ENCODE data around the gene KIF4B. TPM values are rescaled to one million over a fixed set of nuclear protein-coding genes. Genes with fewer than 3 reads are reported as not detected.

KIF4B gene
- total and polyA plus RNA-seq, 2 of the 8 experiments (the other 6 are each of a cell fraction or from before 2014, with no cell fraction given), result 0.02 to 0.15 TPM

DNA sequence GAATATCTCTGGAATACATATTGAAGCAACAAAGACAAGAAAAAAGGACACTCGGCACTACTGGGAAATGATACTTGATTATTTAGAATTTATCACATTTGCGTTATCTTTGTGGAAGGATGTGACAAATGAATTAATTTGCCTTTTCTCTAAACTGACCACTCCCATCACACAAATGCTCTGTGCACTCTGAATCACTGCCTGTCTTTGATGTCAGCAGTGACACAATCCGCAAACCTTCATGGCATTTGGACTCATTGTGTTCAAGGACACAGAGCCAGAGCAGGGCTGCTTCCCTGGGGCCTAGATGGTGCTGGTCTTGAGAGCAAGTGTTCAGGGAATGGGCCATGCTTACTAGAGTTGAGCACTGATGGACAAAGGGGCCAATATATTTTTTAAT lies 4.9 kb upstream of the KIF4B start:
- DNase-seq (ENCODE audit: low read depth in 1 of 2, low spot score in 2 of 2) (no peak), FAIRE-seq (no peak)
- no peak overlapping the region for H2BK5ac ChIP-seq (ENCODE audit: low read depth, low read length)
- no peaks in the 10 kb centered on the region for H3K9me3 ChIP-seq (ENCODE audit: insufficient read depth in 2 of 2, low read depth in 1 of 2, low read length in 1 of 2)
- ChIA-PET CTCF (ENCODE audit: partially characterized antibody) (interaction anchor here (1.1 kb wide), 1 partner anchor 49 kb away, joined by 3 read pairs; no protein-coding TSS in a partner anchor), POLR2A (ENCODE audit: partially characterized antibody) (no interaction called here)
- H2AK5ac ChIP-seq (ENCODE audit: low read depth, low read length), result no peak overlapping the region
- H3K4me3 ChIP-seq (ENCODE audit: extremely low read depth in 1 of 4, insufficient read depth in 2 of 4, low read depth in 3 of 4, low read length in 4 of 4), result no peak overlapping the region
- no peak overlapping the region for H4K5ac ChIP-seq (ENCODE audit: insufficient read length, low read depth, low read length)
- no peak overlapping the region for H4K91ac ChIP-seq (replicated peaks; ENCODE audit: insufficient read length, low read length)
- H3K79me1 ChIP-seq (ENCODE audit: low read depth, low read length), result no peaks in the 10 kb centered on the region
- no peak overlapping the region for H3K23ac ChIP-seq (ENCODE audit: insufficient read length)
- H3K4me2 ChIP-seq (ENCODE audit: insufficient read depth in 1 of 2, low read depth in 2 of 2, low read length in 2 of 2), result no peak overlapping the region
- no peak overlapping the region for H3K9ac ChIP-seq (replicated peaks in 1 of 4; ENCODE audit: extremely low read depth in 1 of 4, low read depth in 3 of 4, low read length in 3 of 4)
- no peak overlapping the region for H2BK120ac ChIP-seq (replicated peaks; ENCODE audit: low read depth, low read length)
- no peaks in the 10 kb centered on the region for H3K23me2 ChIP-seq (ENCODE audit: low read depth, low read length)
- no peaks in the 10 kb centered on the region for H3K79me2 ChIP-seq (ENCODE audit: control insufficient read depth in 1 of 2, insufficient read depth in 2 of 2, low read length in 2 of 2)
- no peak overlapping the region for H2BK12ac ChIP-seq (ENCODE audit: low read depth, low read length)
- no peaks in the 10 kb centered on the region for H3K27me3 ChIP-seq (replicated peaks in 1 of 4; ENCODE audit: control insufficient read depth in 3 of 4, extremely low read depth in 1 of 4, insufficient read depth in 3 of 4, low read length in 3 of 4)
- H2AFZ ChIP-seq (ENCODE audit: low read length), result no peak overlapping the region; the same call in 1 of the 2 replicates
- no peak overlapping the region for H3K4ac ChIP-seq (replicated peaks; ENCODE audit: insufficient read length, low read depth, low read length)
- peaks cover 0 to 1% (median under 1%) of the 10 kb centered on the region in 4 experiments; a peak in 3 of 7 replicates for H3K4me1 ChIP-seq (replicated peaks in 1 of 4; ENCODE audit: control insufficient read depth in 3 of 4, insufficient read depth in 4 of 4, low read length in 3 of 4)
- no peaks in the 10 kb centered on the region for H3K36me3 ChIP-seq (ENCODE audit: control insufficient read depth in 2 of 4, insufficient read depth in 4 of 4, low read length in 3 of 4)
- no peak overlapping the region for H3K27ac ChIP-seq (ENCODE audit: low read depth, low read length)
- H3K14ac ChIP-seq (ENCODE audit: insufficient read length), result no peak overlapping the region
- no peak overlapping the region for H3K18ac ChIP-seq (ENCODE audit: extremely low read depth, low read length)
- WGBS, 2 experiments (ENCODE audit: extremely low coverage in 1 of 2, insufficient coverage in 1 of 2, insufficient read length in 1 of 2, insufficient replicate concordance in 2 of 2, low coverage in 1 of 2, low lambda C conversion rate in 2 of 2, missing lambda C conversion rate in 1 of 2), result 90% methylated on average over 3 of the region's 3 CpGs; no CpG with 5 or more reads in 1 of the 2 experiments
- no peak overlapping the region for H4K8ac ChIP-seq (ENCODE audit: extremely low read depth, insufficient read depth, low read length)
- no peaks in the 10 kb centered on the region for H4K20me1 ChIP-seq (replicated peaks in 1 of 2; ENCODE audit: control insufficient read depth in 1 of 2, insufficient read depth in 2 of 2, low read length in 2 of 2)
- no peak overlapping the region for H2BK15ac ChIP-seq (ENCODE audit: low read length)
- H2BK20ac ChIP-seq (ENCODE audit: low read length), result no peak overlapping the region
- no peak overlapping the region for H3K56ac ChIP-seq (replicated peaks; ENCODE audit: insufficient read length, low read depth, low read length)
- TF ChIP-seq GABPA (IDR thresholded peaks at IDR 0.05; ENCODE audit: borderline replicate concordance, insufficient read depth, low read length), result no peak
- TF ChIP-seq BRCA1 (IDR thresholded peaks at IDR 0.05; ENCODE audit: low read depth, low read length), result no peak
- no peak for TF ChIP-seq POLR2A (IDR thresholded peaks at IDR 0.05; ENCODE audit: control extremely low read depth in 1 of 2, low read depth in 2 of 2, low read length in 2 of 2)
- TF ChIP-seq JUN (IDR thresholded peaks at IDR 0.05; ENCODE audit: low read depth, low read length), result no peak
- no peak for TF ChIP-seq BACH1 (IDR thresholded peaks at IDR 0.05; ENCODE audit: low read length)
- no peak for TF ChIP-seq KDM1A (IDR thresholded peaks at IDR 0.05; ENCODE audit: borderline replicate concordance, low read length)
- TF ChIP-seq EZH2 (IDR thresholded peaks at IDR 0.05; ENCODE audit: low read depth, low read length, severe bottlenecking), result no peak
- TF ChIP-seq SIN3A (conservative IDR thresholded peaks at IDR 0.05 in 1 of 2, IDR thresholded peaks at IDR 0.05 in 1 of 2; ENCODE audit: low read depth in 1 of 2, low read length in 2 of 2), result no peak
- no peak for TF ChIP-seq POLR2AphosphoS5 (IDR thresholded peaks at IDR 0.05; ENCODE audit: low read depth, low read length)

Data from H1 (cell line).